Measurements from ENCODE around the gene A2ML1.

A2ML1 gene

GRCh38 chr12:8866429-8866828 is 44.0 kb downstream of the A2ML1 start:
- DNase-seq (ENCODE audit: extremely low read depth, low read depth) = no peak
- no peak overlapping the region for H3K4me3 ChIP-seq (replicated peaks; ENCODE audit: low read depth, low read length)
- TF ChIP-seq, protein P1, sequence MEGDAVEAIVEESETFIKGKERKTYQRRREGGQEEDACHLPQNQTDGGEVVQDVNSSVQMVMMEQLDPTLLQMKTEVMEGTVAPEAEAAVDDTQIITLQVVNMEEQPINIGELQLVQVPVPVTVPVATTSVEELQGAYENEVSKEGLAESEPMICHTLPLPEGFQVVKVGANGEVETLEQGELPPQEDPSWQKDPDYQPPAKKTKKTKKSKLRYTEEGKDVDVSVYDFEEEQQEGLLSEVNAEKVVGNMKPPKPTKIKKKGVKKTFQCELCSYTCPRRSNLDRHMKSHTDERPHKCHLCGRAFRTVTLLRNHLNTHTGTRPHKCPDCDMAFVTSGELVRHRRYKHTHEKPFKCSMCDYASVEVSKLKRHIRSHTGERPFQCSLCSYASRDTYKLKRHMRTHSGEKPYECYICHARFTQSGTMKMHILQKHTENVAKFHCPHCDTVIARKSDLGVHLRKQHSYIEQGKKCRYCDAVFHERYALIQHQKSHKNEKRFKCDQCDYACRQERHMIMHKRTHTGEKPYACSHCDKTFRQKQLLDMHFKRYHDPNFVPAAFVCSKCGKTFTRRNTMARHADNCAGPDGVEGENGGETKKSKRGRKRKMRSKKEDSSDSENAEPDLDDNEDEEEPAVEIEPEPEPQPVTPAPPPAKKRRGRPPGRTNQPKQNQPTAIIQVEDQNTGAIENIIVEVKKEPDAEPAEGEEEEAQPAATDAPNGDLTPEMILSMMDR (IDR thresholded peaks at IDR 0.05; ENCODE audit: low read depth, low read length, missing control alignments) = no peak

GRCh38 chr12:8867009-8867408 is 44.6 kb downstream of the A2ML1 start:
- TF ChIP-seq, protein P1 (IDR thresholded peaks at IDR 0.05; ENCODE audit: low read depth, low read length, missing control alignments) = no peak
- no peak overlapping the region for H3K4me3 ChIP-seq (replicated peaks; ENCODE audit: low read depth, low read length)
- DNase-seq (ENCODE audit: extremely low read depth, low read depth) = no peak

GRCh38 chr12:8867786-8868185 is 45.4 kb downstream of the A2ML1 start:
- DNase-seq (ENCODE audit: extremely low read depth, low read depth) = no peak
- TF ChIP-seq, protein P1 (IDR thresholded peaks at IDR 0.05; ENCODE audit: low read depth, low read length, missing control alignments) = no peak
- H3K4me3 ChIP-seq (replicated peaks; ENCODE audit: low read depth, low read length) = no peak overlapping the region

GRCh38 chr12:8870586-8870985 is 48.2 kb downstream of the A2ML1 start:
- DNase-seq (ENCODE audit: extremely low read depth, low read depth) = no peak
- H3K4me3 ChIP-seq (replicated peaks; ENCODE audit: low read depth, low read length) = no peak overlapping the region
- TF ChIP-seq, protein P1 (IDR thresholded peaks at IDR 0.05; ENCODE audit: low read depth, low read length, missing control alignments) = no peak

DNA sequence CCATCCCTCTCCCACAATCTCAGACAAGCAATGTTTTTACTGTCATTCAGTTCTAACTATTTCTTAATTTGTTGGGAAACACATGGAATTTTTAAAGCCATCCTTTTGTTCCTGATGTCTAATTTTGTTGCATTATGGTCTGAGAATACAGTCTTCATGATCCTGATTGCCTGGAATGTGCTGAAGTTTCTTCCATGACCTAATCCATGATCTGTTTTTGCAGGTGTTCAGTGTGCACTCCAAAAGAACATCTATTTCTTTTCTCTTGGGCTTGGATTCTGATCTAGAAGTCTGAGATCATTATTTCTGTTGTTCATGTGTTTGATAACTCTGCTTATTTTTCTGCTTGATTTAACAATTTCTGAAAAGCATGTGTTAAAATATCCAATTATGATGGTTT is 48.6 kb downstream of the A2ML1 start:
- no peak for DNase-seq (ENCODE audit: extremely low read depth, low read depth)
- TF ChIP-seq, protein P1 (IDR thresholded peaks at IDR 0.05; ENCODE audit: low read depth, low read length, missing control alignments) = no peak
- no peak overlapping the region for H3K4me3 ChIP-seq (replicated peaks; ENCODE audit: low read depth, low read length)

- TF ChIP-seq, protein P1 (IDR thresholded peaks at IDR 0.05; ENCODE audit: low read depth, low read length, missing control alignments) = no peak
- DNase-seq (ENCODE audit: extremely low read depth, low read depth) = no peak
- no peak overlapping the region for H3K4me3 ChIP-seq (replicated peaks; ENCODE audit: low read depth, low read length)
Measured at GRCh38 chr12:8876887-8877286, 54.5 kb downstream of the A2ML1 start.
